GM18502 (cell line): ENCODE results near the gene COX4I2.

ENCODE experiments used
- ATAC-seq: cut with Tn5 transposase; IDR thresholded peaks from one replicate; pipeline ENCODE4 v1.9.1; 2021; ENCODE audit warnings: mild to moderate bottlenecking; ENCODE audit not compliant: unreplicated experiment, poor library complexity

Gene COX4I2

GRCh38 chr20:31689141-31689540 is 51.4 kb downstream of the COX4I2 start:
- ATAC-seq, result no peak

GRCh38 chr20:31690124-31690666 is 52.5 kb downstream of the COX4I2 start:
- no peak for ATAC-seq

GRCh38 chr20:31691646-31692275 is 54.0 kb downstream of the COX4I2 start:
- ATAC-seq, result peak; percentile 66

GRCh38 chr20:31693402-31693801 is 55.7 kb downstream of the COX4I2 start:
- no peak for ATAC-seq

- ATAC-seq, result no peak
Measured at GRCh38 chr20:31693987-31694661, 56.4 kb downstream of the COX4I2 start.
